Activated naive CD8-positive, alpha-beta T cell treated with anti-CD3 and anti-CD28 coated beads, Interleukin-2, amount 10 ng/mL, durations not matched to agents 7 days and 5 days (primary cell): ENCODE measurements around the gene ZNF628. TPM values are rescaled to one million over a fixed set of nuclear protein-coding genes. Genes with fewer than 3 reads are reported as not detected.

Source experiments
- ATAC-seq: fragments of 150-1000 bp; cut with Tn5 transposase; one replicate; pipeline ENCODE4 v1.10.0; 2021; ENCODE audit warnings: low read depth, moderate library complexity
- POLR2A ChIA-PET: fragments of 350-600 bp; sonication (Branson Sonifier 250); formaldehyde crosslinking; loops from one replicate; lab custom pipeline; 2021; ENCODE audit warnings: antibody characterized with exemption; lab: Charles Lee
- DNase-seq: peaks from one replicate; pipeline ENCODE4 v3.0.0; 2021
- H3K27ac Mint-ChIP-seq: one replicate; pipeline ENCODE4 v1.8.0; 2022; ENCODE audit warnings: mild to moderate bottlenecking, mixed read lengths
- H3K27me3 Mint-ChIP-seq: one replicate; pipeline ENCODE4 v1.8.0; 2022; ENCODE audit warnings: mild to moderate bottlenecking, moderate library complexity, mixed read lengths
- H3K36me3 Mint-ChIP-seq: one replicate; pipeline ENCODE4 v1.8.0; 2021; ENCODE audit warnings: mild to moderate bottlenecking, mixed read lengths
- H3K4me1 Mint-ChIP-seq: one replicate; pipeline ENCODE4 v1.8.0; 2021; ENCODE audit warnings: mixed read lengths
- H3K4me3 Mint-ChIP-seq: one replicate; pipeline ENCODE4 v1.8.0; 2022; ENCODE audit warnings: mild to moderate bottlenecking, moderate library complexity, mixed read lengths
- H3K9me3 Mint-ChIP-seq: one replicate; pipeline ENCODE4 v1.8.0; 2021; ENCODE audit warnings: mixed read lengths
- total RNA-seq, 2 experiments: library from RNA; stranded (reverse); gene quantifications; one replicate each; pipeline ENCODE4 v1.2.3, GENCODE V29; 2021

ZNF628 gene
- total RNA-seq, 2 experiments from 2014 or later, result 9.4 to 11.5 TPM

- H3K27ac Mint-ChIP-seq, result peak overlapping the region; percentile 80
- H3K4me1 Mint-ChIP-seq, result peaks cover 4% of the 10 kb centered on the region
- DNase-seq, result no peak
- peaks cover 2% of the 10 kb centered on the region for H3K27me3 Mint-ChIP-seq
- no peaks in the 10 kb centered on the region for H3K9me3 Mint-ChIP-seq
- H3K4me3 Mint-ChIP-seq, result peak overlapping the region; percentile 83
- no peak for ATAC-seq
- POLR2A ChIA-PET, result interaction anchor here (0.8 to 2.5 kb wide), 8 partner anchors 10 to 227 kb away, joined by 3 to 21 read pairs (median 4); partner anchors contain the start of genes ISOC2, KMT5C, PPP6R1 and UBE2S
- no peaks in the 10 kb centered on the region for H3K36me3 Mint-ChIP-seq
These were observed 9.9 kb downstream of the ZNF628 start for GRCh38 chr19:55486043-55486970.

- Mint-ChIP-seq H3K4me3 (no peak overlapping the region), H3K27me3 (peaks cover 6% of the 10 kb centered on the region), H3K36me3 (no peaks in the 10 kb centered on the region), H3K4me1 (peaks cover 4% of the 10 kb centered on the region), H3K9me3 (no peaks in the 10 kb centered on the region), H3K27ac (peak overlapping the region; percentile 30)
- POLR2A ChIA-PET, result interaction anchor here (0.8 to 1.8 kb wide), 2 partner anchors 11 to 25 kb away, joined by 3 to 10 read pairs; partner anchors contain the start of genes ISOC2 and ZNF628
- ATAC-seq (no peak), DNase-seq (no peak)
These were observed 10.8 kb downstream of the ZNF628 start for GRCh38 chr19:55486971-55487923.

GRCh38 chr19:55487924-55488687 is 11.7 kb downstream of the ZNF628 start, which contains the start of gene SSC5D:
SSC5D (plus strand) TSS chr19:55488436; CDS start chr19:55488590, 154 bp downstream.
- H3K9me3 Mint-ChIP-seq, result no peaks in the 10 kb centered on the region

GRCh38 chr19:55488986-55489710 is 12.7 kb downstream of the ZNF628 start:
- H3K27ac Mint-ChIP-seq, result no peak overlapping the region
- no peaks in the 10 kb centered on the region for H3K36me3 Mint-ChIP-seq
- peaks cover 4% of the 10 kb centered on the region for H3K4me1 Mint-ChIP-seq
- peaks cover 7% of the 10 kb centered on the region for H3K27me3 Mint-ChIP-seq
- DNase-seq, result no peak
- no peak for ATAC-seq
- POLR2A ChIA-PET, result no interaction called here
- no peaks in the 10 kb centered on the region for H3K9me3 Mint-ChIP-seq
- H3K4me3 Mint-ChIP-seq, result no peak overlapping the region

More at GRCh38 chr19:55487924-55488687, 11.7 kb downstream of the ZNF628 start, which contains the start of gene SSC5D:
- POLR2A ChIA-PET, result interaction anchor here (1.8 kb wide), 1 partner anchor 12 kb away, joined by 10 read pairs; the partner anchor contains the start of gene ZNF628
- no peaks in the 10 kb centered on the region for H3K36me3 Mint-ChIP-seq
- DNase-seq (no peak), ATAC-seq (no peak)
- H3K27me3 Mint-ChIP-seq, result peaks cover 6% of the 10 kb centered on the region
- no peak within 1 kb of the TSS for H3K4me3 Mint-ChIP-seq
- peak within 1 kb of the TSS; percentile 30 for H3K27ac Mint-ChIP-seq
- peaks cover 4% of the 10 kb centered on the region for H3K4me1 Mint-ChIP-seq

GRCh38 chr19:55489711-55490477 is 13.5 kb downstream of the ZNF628 start:
- POLR2A ChIA-PET, result interaction anchor here (0.5 kb wide), 1 partner anchor 115 kb away, joined by 3 read pairs; no protein-coding TSS in a partner anchor
- Mint-ChIP-seq H3K27ac (no peak overlapping the region), H3K27me3 (peaks cover 8% of the 10 kb centered on the region), H3K36me3 (no peaks in the 10 kb centered on the region), H3K4me3 (no peak overlapping the region), H3K9me3 (no peaks in the 10 kb centered on the region), H3K4me1 (peaks cover 4% of the 10 kb centered on the region)
- DNase-seq (no peak), ATAC-seq (no peak)

GRCh38 chr19:55490478-55491432 is 14.3 kb downstream of the ZNF628 start:
- no peak overlapping the region for H3K4me3 Mint-ChIP-seq
- DNase-seq, result no peak
- POLR2A ChIA-PET, result interaction anchor here (0.5 to 1.1 kb wide), 2 partner anchors 15 to 114 kb away, joined by 3 read pairs; partner anchors contain the start of gene ZNF628
- peaks cover 8% of the 10 kb centered on the region for H3K27me3 Mint-ChIP-seq
- ATAC-seq, result no peak
- peaks cover 4% of the 10 kb centered on the region for H3K4me1 Mint-ChIP-seq
- H3K27ac Mint-ChIP-seq, result no peak overlapping the region
- no peaks in the 10 kb centered on the region for H3K9me3 Mint-ChIP-seq
- no peaks in the 10 kb centered on the region for H3K36me3 Mint-ChIP-seq

GRCh38 chr19:55491546-55492360 is 15.3 kb downstream of the ZNF628 start:
- Mint-ChIP-seq H3K27me3 (peaks cover 8% of the 10 kb centered on the region), H3K4me1 (no peaks in the 10 kb centered on the region), H3K36me3 (no peaks in the 10 kb centered on the region), H3K27ac (no peak overlapping the region), H3K9me3 (no peaks in the 10 kb centered on the region), H3K4me3 (no peak overlapping the region)
- no peak for ATAC-seq
- DNase-seq, result no peak
- POLR2A ChIA-PET, result interaction anchor here (1.0 to 1.1 kb wide), 3 partner anchors 16 kb away, joined by 3 read pairs; partner anchors contain the start of gene ZNF628

GRCh38 chr19:55492362-55492944 is 16.0 kb downstream of the ZNF628 start:
- POLR2A ChIA-PET, result interaction anchor here (1.0 to 1.1 kb wide), 2 partner anchors 15 to 16 kb away, joined by 3 read pairs; partner anchors contain the start of gene ZNF628
- H3K4me3 Mint-ChIP-seq, result no peak overlapping the region
- H3K9me3 Mint-ChIP-seq, result no peaks in the 10 kb centered on the region
- H3K27ac Mint-ChIP-seq, result no peak overlapping the region
- no peaks in the 10 kb centered on the region for H3K4me1 Mint-ChIP-seq
- H3K27me3 Mint-ChIP-seq, result peaks cover 8% of the 10 kb centered on the region
- ATAC-seq, result no peak
- DNase-seq, result no peak
- H3K36me3 Mint-ChIP-seq, result no peaks in the 10 kb centered on the region

GRCh38 chr19:55493052-55493644 is 16.7 kb downstream of the ZNF628 start:
- POLR2A ChIA-PET, result interaction anchor here (1.1 kb wide), 1 partner anchor 17 kb away, joined by 3 read pairs; the partner anchor contains the start of gene ZNF628

More at GRCh38 chr19:55493052-55493644, 16.7 kb downstream of the ZNF628 start:
- Mint-ChIP-seq H3K36me3 (no peaks in the 10 kb centered on the region), H3K4me1 (no peaks in the 10 kb centered on the region), H3K9me3 (no peaks in the 10 kb centered on the region), H3K27me3 (peaks cover 8% of the 10 kb centered on the region), H3K27ac (no peak overlapping the region), H3K4me3 (no peak overlapping the region)
- DNase-seq (no peak), ATAC-seq (no peak)
